Esophagus muscularis mucosa (tissue), 4 donors: ENCODE data around the gene TEAD3.

Experiments used
- CTCF ChIP-seq, 3 experiments: fragments of 200-600 bp in 2 of 3; fragments of 450-650 bp in 1 of 3; sonication (generic) in 2 of 3; IDR thresholded peaks; one replicate each; pipeline ENCODE4 v1.5.1; 2017 to 2019; ENCODE audit warnings: antibody characterized with exemption in 3 of 3, mild to moderate bottlenecking in 2 of 3, moderate library complexity in 1 of 3
- EP300 ChIP-seq: sonication (generic); formaldehyde crosslinking; IDR thresholded peaks from one replicate; pipeline ENCODE4 v1.6.1; 2017; ENCODE audit warnings: antibody characterized with exemption
- POLR2A ChIP-seq: fragments of 450-650 bp; IDR thresholded peaks from one replicate; pipeline ENCODE4 v1.6.1; 2017; ENCODE audit warnings: antibody characterized with exemption, moderate library complexity, mild to moderate bottlenecking, low read depth
- POLR2AphosphoS5 ChIP-seq, 2 donors: sonication (generic); formaldehyde crosslinking; IDR thresholded peaks; one replicate each; pipeline ENCODE4 v1.6.1; 2017; ENCODE audit warnings: antibody characterized with exemption in 2 of 2

GRCh38 chr6:35505999-35506412 lies 9.1 kb upstream of the TEAD3 start:
- TF ChIP-seq CTCF (IDR thresholded peaks at IDR 0.05) = no peak
- TF ChIP-seq POLR2A = no peak
- TF ChIP-seq POLR2AphosphoS5 (IDR thresholded peaks at IDR 0.05) = no peak
- no peak for TF ChIP-seq EP300
